ENCODE measurements around the gene PRKCD. TPM values are rescaled to one million over a fixed set of nuclear protein-coding genes. Genes with fewer than 3 reads are reported as not detected.
A peak's percentile ranks its signal among the peaks of the same experiment; 100 is the strongest.

Gene PRKCD
- total RNA-seq, 1 experiment from 2014 or later, result 1.4 TPM

GRCh38 chr3:53236112-53236841, 75.3 kb downstream of the PRKCD start:
- Histone ChIP-seq H3K9me3 (ENCODE audit: low read depth, low read length, poor library complexity, severe bottlenecking) (no peaks in the 10 kb centered on the region), H3K4me1 (ENCODE audit: insufficient read depth, low read length, poor library complexity, severe bottlenecking) (peaks cover 20% of the 10 kb centered on the region), H3K4me3 (ENCODE audit: low read depth, low read length, poor library complexity, severe bottlenecking) (no peak overlapping the region), H3K27me3 (replicated peaks; ENCODE audit: insufficient read depth, low read depth, low read length, poor library complexity) (no peaks in the 10 kb centered on the region), H3K36me3 (ENCODE audit: insufficient read depth, low read length, poor library complexity, severe bottlenecking) (peaks cover 25% of the 10 kb centered on the region), H3K27ac (ENCODE audit: low read depth, low read length, poor library complexity, severe bottlenecking) (peak overlapping the region; percentile 63)
- intact Hi-C loops (cut with micrococcal nuclease; ENCODE audit: unreplicated experiment), result no loop called here
- CTCF ChIA-PET, result no interaction called here
- POLR2A ChIA-PET (ENCODE audit: low non-redundant PET), result no interaction called here
- TF ChIP-seq EZH2 (IDR thresholded peaks at IDR 0.05; ENCODE audit: borderline replicate concordance, low read depth, low read length, poor library complexity, severe bottlenecking), result no peak
- TF ChIP-seq, protein P1, sequence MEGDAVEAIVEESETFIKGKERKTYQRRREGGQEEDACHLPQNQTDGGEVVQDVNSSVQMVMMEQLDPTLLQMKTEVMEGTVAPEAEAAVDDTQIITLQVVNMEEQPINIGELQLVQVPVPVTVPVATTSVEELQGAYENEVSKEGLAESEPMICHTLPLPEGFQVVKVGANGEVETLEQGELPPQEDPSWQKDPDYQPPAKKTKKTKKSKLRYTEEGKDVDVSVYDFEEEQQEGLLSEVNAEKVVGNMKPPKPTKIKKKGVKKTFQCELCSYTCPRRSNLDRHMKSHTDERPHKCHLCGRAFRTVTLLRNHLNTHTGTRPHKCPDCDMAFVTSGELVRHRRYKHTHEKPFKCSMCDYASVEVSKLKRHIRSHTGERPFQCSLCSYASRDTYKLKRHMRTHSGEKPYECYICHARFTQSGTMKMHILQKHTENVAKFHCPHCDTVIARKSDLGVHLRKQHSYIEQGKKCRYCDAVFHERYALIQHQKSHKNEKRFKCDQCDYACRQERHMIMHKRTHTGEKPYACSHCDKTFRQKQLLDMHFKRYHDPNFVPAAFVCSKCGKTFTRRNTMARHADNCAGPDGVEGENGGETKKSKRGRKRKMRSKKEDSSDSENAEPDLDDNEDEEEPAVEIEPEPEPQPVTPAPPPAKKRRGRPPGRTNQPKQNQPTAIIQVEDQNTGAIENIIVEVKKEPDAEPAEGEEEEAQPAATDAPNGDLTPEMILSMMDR (conservative IDR thresholded peaks at IDR 0.05; ENCODE audit: low read depth, low read length), result no peak
- BruUV-seq (replicated peaks), result no TSS peak
- no peak for DNase-seq (ENCODE audit: low spot score)

DNA sequence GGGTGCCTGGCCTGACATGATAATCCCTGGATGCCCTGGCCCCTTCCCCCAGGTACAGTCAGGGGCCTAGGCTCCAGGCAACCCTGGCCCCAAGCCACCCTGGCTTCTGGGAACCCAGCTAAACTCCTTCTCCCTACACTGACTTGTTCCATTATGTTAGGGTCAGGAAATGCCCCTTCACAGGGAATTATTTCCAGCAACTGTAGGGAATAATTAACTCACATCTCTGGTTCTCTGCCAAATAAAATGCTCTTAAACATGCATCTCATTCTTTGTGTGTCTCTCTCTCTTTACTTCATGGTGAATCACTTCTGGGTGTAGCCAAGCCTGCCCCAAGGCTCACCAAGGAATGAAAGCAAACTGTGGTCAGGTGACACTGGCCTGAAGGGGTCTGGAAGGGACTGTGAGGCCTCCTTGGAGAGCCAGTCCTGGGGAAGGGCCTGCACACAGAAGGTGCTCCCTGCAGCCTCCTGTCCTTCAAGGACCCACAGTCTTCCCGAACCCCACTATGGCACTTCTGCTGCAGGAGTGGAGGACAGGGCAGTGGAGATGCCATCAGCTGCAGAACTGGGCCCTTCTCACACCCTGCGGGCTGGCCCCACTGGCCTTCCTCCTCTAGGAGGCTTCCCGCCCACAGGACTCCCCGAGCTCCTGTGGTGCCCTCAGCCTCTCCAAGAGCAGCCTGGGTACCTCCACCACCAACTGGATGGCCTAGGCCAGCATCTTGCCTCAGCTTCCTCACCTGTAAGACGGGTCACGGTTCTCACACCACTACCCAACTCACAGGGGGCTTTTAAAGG, 77.2 kb downstream of the PRKCD start:
- CTCF ChIA-PET, result no interaction called here
- POLR2A ChIA-PET (ENCODE audit: low non-redundant PET), result no interaction called here
- Histone ChIP-seq H3K4me3 (ENCODE audit: low read depth, low read length, poor library complexity, severe bottlenecking) (no peak overlapping the region), H3K4me1 (ENCODE audit: insufficient read depth, low read length, poor library complexity, severe bottlenecking) (peaks cover 22% of the 10 kb centered on the region), H3K27me3 (replicated peaks; ENCODE audit: insufficient read depth, low read depth, low read length, poor library complexity) (no peaks in the 10 kb centered on the region), H3K9me3 (ENCODE audit: low read depth, low read length, poor library complexity, severe bottlenecking) (no peaks in the 10 kb centered on the region), H3K27ac (ENCODE audit: low read depth, low read length, poor library complexity, severe bottlenecking) (no peak overlapping the region), H3K36me3 (ENCODE audit: insufficient read depth, low read length, poor library complexity, severe bottlenecking) (peaks cover 19% of the 10 kb centered on the region)
- DNase-seq (ENCODE audit: low spot score), result peak; percentile 71
- no peak for TF ChIP-seq EZH2 (IDR thresholded peaks at IDR 0.05; ENCODE audit: borderline replicate concordance, low read depth, low read length, poor library complexity, severe bottlenecking)
- intact Hi-C loops (cut with micrococcal nuclease; ENCODE audit: unreplicated experiment), result no loop called here
- BruUV-seq (replicated peaks), result no TSS peak

- ChIA-PET CTCF (no interaction called here), POLR2A (ENCODE audit: low non-redundant PET) (no interaction called here)
- TF ChIP-seq, protein P1 (conservative IDR thresholded peaks at IDR 0.05; ENCODE audit: low read depth, low read length), result no peak
- no peak for TF ChIP-seq EZH2 (IDR thresholded peaks at IDR 0.05; ENCODE audit: borderline replicate concordance, low read depth, low read length, poor library complexity, severe bottlenecking)
- H3K36me3 ChIP-seq (ENCODE audit: insufficient read depth, low read length, poor library complexity, severe bottlenecking), result peaks cover 14% of the 10 kb centered on the region
- H3K4me1 ChIP-seq (ENCODE audit: insufficient read depth, low read length, poor library complexity, severe bottlenecking), result peaks cover 28% of the 10 kb centered on the region
- H3K4me3 ChIP-seq (ENCODE audit: low read depth, low read length, poor library complexity, severe bottlenecking), result no peak overlapping the region
- H3K9me3 ChIP-seq (ENCODE audit: low read depth, low read length, poor library complexity, severe bottlenecking), result no peaks in the 10 kb centered on the region
- H3K27me3 ChIP-seq (replicated peaks; ENCODE audit: insufficient read depth, low read depth, low read length, poor library complexity), result no peaks in the 10 kb centered on the region
- intact Hi-C loops (cut with micrococcal nuclease; ENCODE audit: unreplicated experiment), result no loop called here
- no peak for DNase-seq (ENCODE audit: low spot score)
- H3K27ac ChIP-seq (ENCODE audit: low read depth, low read length, poor library complexity, severe bottlenecking), result no peak overlapping the region
- TSS peak; percentile 12 for BruUV-seq (replicated peaks)
Observed at GRCh38 chr3:53238886-53239285, 77.9 kb downstream of the PRKCD start.

Measured in A673 (cell line).